HS-5 (cell line): ENCODE measurements around the gene MGAT5.

Source experiments
- DNase-seq: peaks from one replicate; pipeline ENCODE4 v3.0.0-alpha.2; 2012; ENCODE audit warnings: low read depth

MGAT5 gene

GRCh38 chr2:134336352-134336751 is 82.5 kb downstream of the MGAT5 start:
- no peak for DNase-seq

GRCh38 chr2:134336921-134337320 is 83.0 kb downstream of the MGAT5 start:
- no peak for DNase-seq

- DNase-seq, result no peak
Observed at GRCh38 chr2:134337631-134338030, 83.8 kb downstream of the MGAT5 start.

- no peak for DNase-seq
Observed at GRCh38 chr2:134338208-134338607, 84.3 kb downstream of the MGAT5 start.

GRCh38 chr2:134341476-134341875 is 87.6 kb downstream of the MGAT5 start:
- no peak for DNase-seq

GRCh38 chr2:134344954-134345697 is 91.3 kb downstream of the MGAT5 start:
- DNase-seq, result no peak

- DNase-seq, result no peak
Observed at GRCh38 chr2:134346141-134346540, 92.3 kb downstream of the MGAT5 start.

- no peak for DNase-seq
Observed at GRCh38 chr2:134347756-134348155, 93.9 kb downstream of the MGAT5 start.

- no peak for DNase-seq
Observed at GRCh38 chr2:134348239-134348638, 94.4 kb downstream of the MGAT5 start.

GRCh38 chr2:134348760-134349159 is 94.9 kb downstream of the MGAT5 start:
- DNase-seq, result no peak

GRCh38 chr2:134351016-134351415 is 97.1 kb downstream of the MGAT5 start:
- DNase-seq, result no peak

GRCh38 chr2:134351899-134352298 is 98.0 kb downstream of the MGAT5 start:
- no peak for DNase-seq

GRCh38 chr2:134352844-134353243 is 99.0 kb downstream of the MGAT5 start:
- DNase-seq, result no peak

- DNase-seq, result no peak
Observed at GRCh38 chr2:134354611-134355010, 100.7 kb downstream of the MGAT5 start.

- DNase-seq, result no peak
Observed at GRCh38 chr2:134357814-134358213, 103.9 kb downstream of the MGAT5 start.

- no peak for DNase-seq
Observed at GRCh38 chr2:134359367-134360081, 105.7 kb downstream of the MGAT5 start.

- no peak for DNase-seq
Observed at GRCh38 chr2:134360745-134361487, 107.0 kb downstream of the MGAT5 start.

GRCh38 chr2:134361648-134362047 is 107.8 kb downstream of the MGAT5 start:
- no peak for DNase-seq

GRCh38 chr2:134362152-134362668 is 108.3 kb downstream of the MGAT5 start:
- DNase-seq, result no peak

- no peak for DNase-seq
Observed at GRCh38 chr2:134362740-134363139, 108.9 kb downstream of the MGAT5 start.

- DNase-seq, result no peak
Observed at GRCh38 chr2:134365356-134365755, 111.5 kb downstream of the MGAT5 start.

- no peak for DNase-seq
Observed at GRCh38 chr2:134366359-134366758, 112.5 kb downstream of the MGAT5 start.

GRCh38 chr2:134367213-134367612 is 113.3 kb downstream of the MGAT5 start:
- DNase-seq, result no peak
